Right lobe of liver (tissue), 6 donors: ENCODE data around the gene APOH. TPM values are rescaled to one million over a fixed set of nuclear protein-coding genes. Genes with fewer than 3 reads are reported as not detected.
A peak's percentile ranks its signal among the peaks of the same experiment; 100 is the strongest.

Experiments
- ATAC-seq, 4 donors: fragments of 200-7000 bp; cut with Tn5 transposase; one replicate each; pipeline ENCODE4 v1.9.1; 2020; ENCODE audit warnings: mild to moderate bottlenecking in 4 of 4, moderate library complexity in 4 of 4
- DNase-seq, 3 donors: peaks; one replicate each; pipeline ENCODE4 v3.0.0-alpha.2; 2020
- H3K27ac ChIP-seq, 3 donors: fragments of 200-600 bp; one replicate each; pipeline ENCODE4 v1.8.0; 2022
- H3K27me3 ChIP-seq, 2 donors: fragments of 200-600 bp; one replicate each; pipeline ENCODE4 v1.8.0; 2022
- H3K36me3 ChIP-seq, 4 donors: fragments of 200-600 bp; sonication (generic) in 1 of 4; one replicate each; pipeline versions ENCODE4 v1.5.1 to v1.8.0; 2017 to 2022; ENCODE audit warnings: control low read depth in 1 of 4
- H3K4me1 ChIP-seq, 4 donors: fragments of 200-600 bp; sonication (generic) in 1 of 4; one replicate each; pipeline versions ENCODE4 v1.5.1 to v1.8.0; 2017 to 2022; ENCODE audit warnings: control low read depth in 1 of 4
- H3K4me3 ChIP-seq, 3 donors: fragments of 200-600 bp; one replicate each; pipeline ENCODE4 v1.8.0; 2022
- H3K9me3 ChIP-seq, 4 donors: fragments of 200-600 bp; sonication (generic) in 1 of 4; one replicate each; pipeline versions ENCODE4 v1.5.1 to v1.8.0; 2017 to 2022; ENCODE audit warnings: control low read depth in 1 of 4
- CTCF ChIP-seq, 4 donors: fragments of 200-600 bp in 3 of 4; fragments of 450-650 bp in 1 of 4; IDR thresholded peaks; one replicate each; pipeline versions ENCODE4 v1.5.1 to v1.8.0; 2016 to 2022; ENCODE audit warnings: antibody characterized with exemption in 4 of 4, mild to moderate bottlenecking in 2 of 4
- POLR2A ChIP-seq: fragments of 450-650 bp; IDR thresholded peaks from one replicate; pipeline ENCODE4 v1.6.1; 2017; ENCODE audit warnings: antibody characterized with exemption, mild to moderate bottlenecking
- WGBS: methylation state at CpG from one replicate; pipeline ENCODE4 v1.1.6; 2018; ENCODE audit warnings: low coverage, low lambda C conversion rate; ENCODE audit not compliant: insufficient coverage; ENCODE audit errors: missing lambda C conversion rate; 5-methylcytosine and 5-hydroxymethylcytosine counted together
- intact Hi-C, 2 donors: fragments of 100-400 bp; cut with DNase I; formaldehyde crosslinking; loops; one replicate each; pipeline versions ENCODE4 v1.11.2 to v1.14.1; 2022
- total RNA-seq, 6 experiments: library from RNA; depleted of rRNA in 2 of 6; stranded (reverse); fragments of >200 nt in 2 of 6; fragmentation: NEBNext Ultra II Directional in 3 of 6; extraction: Animal tissue kit (Norgen Biotek cat#: 25700) in 3 of 6; gene quantifications; one replicate each; pipeline versions ENCODE4 v1.1.0 to v1.2.4, GENCODE V29; 2016 to 2023
- donor health status: DM: no; HTN: yes; CAD: no.
- donor health status: DM: no; HTN: no; CAD: no.
- donor health status: DM: no; HTN: no; CAD: no.
- donor health status: DM: no; HTN: yes; CAD: no.
- donor health status: DM: no; HTN: yes; CAD: no.

APOH gene
- total RNA-seq, 6 experiments from 2014 or later, result 3,186 to 7,027 (median 4,523) TPM

- Histone ChIP-seq H3K9me3 (no peaks in the 10 kb centered on the region), H3K4me1 (peaks cover 0 to 11% (median 0%) of the 10 kb centered on the region in 4 donors), H3K4me3 (peak overlapping the region; percentile 75 to 84 (median 82)), H3K27ac (peak overlapping the region; percentile 30 to 60 (median 40)), H3K36me3 (no peaks in the 10 kb centered on the region), H3K27me3 (no peaks in the 10 kb centered on the region)
- WGBS, result 42% methylated on average over 16 of the region's 16 CpGs
- ATAC-seq, result peak; percentile 25 to 59 (median 35)
- DNase-seq, result no peak
- intact Hi-C loops, result no loop called here
- TF ChIP-seq CTCF (IDR thresholded peaks at IDR 0.05) (no peak), POLR2A (no peak)
Measured at GRCh38 chr17:66190738-66191592, 38.2 kb downstream of the APOH start.

DNA sequence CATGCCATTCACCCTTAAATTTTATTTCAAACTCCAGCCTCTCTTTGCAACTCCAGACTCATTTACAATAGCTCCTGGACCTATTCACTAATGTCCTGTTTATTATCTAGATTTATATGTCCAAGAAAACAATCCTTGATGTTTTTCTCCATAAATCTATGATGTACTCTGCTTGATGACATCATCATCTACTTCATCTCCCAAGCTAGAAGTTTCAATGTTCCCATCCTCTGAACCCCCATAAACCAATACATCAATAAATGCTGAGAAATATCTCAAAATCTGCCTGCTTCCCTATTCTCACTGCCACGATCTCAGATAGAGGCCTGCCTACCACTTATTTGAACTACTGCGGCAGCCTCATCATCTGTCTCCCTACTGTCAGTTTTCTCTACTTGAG lies 41.5 kb downstream of the APOH start:
- ATAC-seq (no peak), DNase-seq (no peak)
- no peaks in the 10 kb centered on the region for H3K27me3 ChIP-seq
- no peaks in the 10 kb centered on the region for H3K9me3 ChIP-seq
- H3K36me3 ChIP-seq, result no peaks in the 10 kb centered on the region
- WGBS, result 94% methylated on average over 2 of the region's 2 CpGs
- no peak overlapping the region for H3K4me3 ChIP-seq
- no peak overlapping the region for H3K27ac ChIP-seq
- peaks cover 0 to 11% (median 0%) of the 10 kb centered on the region in 4 donors for H3K4me1 ChIP-seq
- TF ChIP-seq POLR2A (no peak), CTCF (IDR thresholded peaks at IDR 0.05) (no peak)
- intact Hi-C loops, result no loop called here

GRCh38 chr17:66185862-66186261 lies 43.4 kb downstream of the APOH start:
- H3K27me3 ChIP-seq, result no peaks in the 10 kb centered on the region
- no peaks in the 10 kb centered on the region for H3K9me3 ChIP-seq
- 94% methylated on average over 4 of the region's 4 CpGs for WGBS
- H3K36me3 ChIP-seq, result no peaks in the 10 kb centered on the region
- DNase-seq (no peak), ATAC-seq (no peak)
- peaks cover 0 to 4% (median 0%) of the 10 kb centered on the region in 4 donors for H3K4me1 ChIP-seq
- no peak overlapping the region for H3K4me3 ChIP-seq
- intact Hi-C loops, result no loop called here
- H3K27ac ChIP-seq, result no peak overlapping the region
- TF ChIP-seq POLR2A, result no peak

DNA sequence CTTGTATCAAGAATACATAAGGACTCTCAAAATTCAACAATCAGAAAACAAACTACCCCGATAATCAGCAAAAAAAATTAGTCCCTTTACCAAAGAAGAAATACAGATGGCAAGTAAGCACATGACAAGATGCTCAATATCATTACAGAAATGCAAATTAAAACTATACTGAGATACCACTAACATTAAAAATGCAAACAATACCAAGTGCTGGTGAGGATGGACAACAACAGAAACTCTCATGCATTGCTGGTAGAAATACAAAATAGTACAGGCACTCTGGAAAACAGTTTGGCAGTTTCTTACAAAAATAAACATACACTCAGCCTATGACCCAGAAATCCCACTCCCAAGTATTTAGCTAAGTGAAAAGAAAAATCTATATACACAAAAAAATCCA lies 44.8 kb downstream of the APOH start:
- DNase-seq, result no peak
- Histone ChIP-seq H3K4me1 (no peaks in the 10 kb centered on the region), H3K27me3 (no peaks in the 10 kb centered on the region), H3K36me3 (no peaks in the 10 kb centered on the region), H3K27ac (no peak overlapping the region), H3K4me3 (no peak overlapping the region), H3K9me3 (no peaks in the 10 kb centered on the region)
- intact Hi-C loops, result no loop called here
- no peak for ATAC-seq
- WGBS, result 100% methylated on average over 1 of the region's 1 CpG
- no peak for TF ChIP-seq CTCF (IDR thresholded peaks at IDR 0.05)
- no peak for TF ChIP-seq POLR2A

DNA sequence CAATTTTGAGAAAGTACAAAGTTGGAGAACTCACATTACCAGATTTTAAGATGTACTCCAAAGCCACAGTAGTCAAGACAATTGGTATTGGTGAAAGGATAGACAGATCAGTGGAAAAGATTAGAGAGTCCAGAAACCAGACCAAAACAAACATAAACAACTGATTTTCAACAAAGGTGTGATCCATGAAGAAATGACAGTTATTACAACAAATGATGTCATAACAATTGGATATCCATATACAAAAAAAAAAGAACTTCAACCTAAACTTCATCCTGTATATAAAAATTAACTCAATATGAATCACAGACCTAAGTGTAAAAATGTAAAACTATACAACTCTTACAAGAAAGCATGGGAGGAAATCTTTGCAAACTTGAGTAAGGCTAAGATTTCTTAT lies 45.7 kb downstream of the APOH start:
- no peak for TF ChIP-seq CTCF (IDR thresholded peaks at IDR 0.05)
- no peak for TF ChIP-seq POLR2A
- H3K27me3 ChIP-seq, result no peaks in the 10 kb centered on the region
- intact Hi-C loops, result no loop called here

More for the DNA sequence above, 45.7 kb downstream of the APOH start:
- H3K4me1 ChIP-seq, result no peaks in the 10 kb centered on the region
- H3K9me3 ChIP-seq, result no peaks in the 10 kb centered on the region
- DNase-seq (no peak), ATAC-seq (no peak)
- no peak overlapping the region for H3K4me3 ChIP-seq
- no peak overlapping the region for H3K27ac ChIP-seq
- no peaks in the 10 kb centered on the region for H3K36me3 ChIP-seq
